ENCODE measurements around the gene CBLC. TPM values are rescaled to one million over a fixed set of nuclear protein-coding genes. Genes with fewer than 3 reads are reported as not detected.

CBLC gene
- total RNA-seq, 2 donors from 2014 or later, result 0.42 TPM; not detected in 1

DNA sequence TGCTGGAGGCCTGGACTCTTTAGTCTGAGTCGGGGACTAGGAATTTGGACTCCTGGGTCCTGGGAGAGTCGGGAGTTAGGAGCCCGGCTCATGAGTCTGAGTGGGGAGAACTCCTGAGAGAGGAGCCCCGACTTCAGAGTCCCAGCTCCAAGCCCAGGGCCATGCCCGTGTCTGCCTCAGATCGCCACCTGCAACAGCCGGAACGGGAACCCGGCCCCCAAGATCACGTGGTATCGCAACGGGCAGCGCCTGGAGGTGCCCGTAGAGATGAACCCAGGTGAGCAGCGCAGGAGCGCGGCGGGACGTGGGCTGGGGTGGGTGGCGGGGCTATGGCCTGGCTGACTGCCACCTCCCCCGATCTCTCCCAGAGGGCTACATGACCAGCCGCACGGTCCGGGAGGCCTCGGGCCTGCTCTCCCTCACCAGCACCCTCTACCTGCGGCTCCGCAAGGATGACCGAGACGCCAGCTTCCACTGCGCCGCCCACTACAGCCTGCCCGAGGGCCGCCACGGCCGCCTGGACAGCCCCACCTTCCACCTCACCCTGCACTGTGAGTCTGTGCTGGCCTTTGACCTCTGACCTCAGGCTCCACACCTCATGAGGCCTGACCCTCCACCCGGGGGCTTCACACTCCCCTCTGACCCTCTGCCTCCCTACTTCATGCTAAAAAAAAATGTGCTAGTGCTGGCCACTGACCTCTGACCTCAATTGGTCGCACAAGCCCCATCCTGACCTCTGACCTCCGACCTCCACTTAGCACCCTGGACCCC is 35.6 kb downstream of the CBLC start:
- Histone ChIP-seq H3K27me3 (replicated peaks; ENCODE audit: insufficient read depth) (no peaks in the 10 kb centered on the region), H3K36me3 (peaks cover 31% of the 10 kb centered on the region), H3K27ac (peak overlapping the region in 1 of 2 donors; percentile 38), H3K4me3 (no peak overlapping the region), H3K4me1 (ENCODE audit: control insufficient read depth in 1 of 2, low read depth in 2 of 2) (peaks cover 10 to 41% of the 10 kb centered on the region in 2 donors), H3K9me3 (no peaks in the 10 kb centered on the region)
- ATAC-seq (ENCODE audit: insufficient number of reproducible peaks, low FRiP score, low read depth) (no peak), DNase-seq (ENCODE audit: low spot score) (no peak)
- TF ChIP-seq, protein P1, sequence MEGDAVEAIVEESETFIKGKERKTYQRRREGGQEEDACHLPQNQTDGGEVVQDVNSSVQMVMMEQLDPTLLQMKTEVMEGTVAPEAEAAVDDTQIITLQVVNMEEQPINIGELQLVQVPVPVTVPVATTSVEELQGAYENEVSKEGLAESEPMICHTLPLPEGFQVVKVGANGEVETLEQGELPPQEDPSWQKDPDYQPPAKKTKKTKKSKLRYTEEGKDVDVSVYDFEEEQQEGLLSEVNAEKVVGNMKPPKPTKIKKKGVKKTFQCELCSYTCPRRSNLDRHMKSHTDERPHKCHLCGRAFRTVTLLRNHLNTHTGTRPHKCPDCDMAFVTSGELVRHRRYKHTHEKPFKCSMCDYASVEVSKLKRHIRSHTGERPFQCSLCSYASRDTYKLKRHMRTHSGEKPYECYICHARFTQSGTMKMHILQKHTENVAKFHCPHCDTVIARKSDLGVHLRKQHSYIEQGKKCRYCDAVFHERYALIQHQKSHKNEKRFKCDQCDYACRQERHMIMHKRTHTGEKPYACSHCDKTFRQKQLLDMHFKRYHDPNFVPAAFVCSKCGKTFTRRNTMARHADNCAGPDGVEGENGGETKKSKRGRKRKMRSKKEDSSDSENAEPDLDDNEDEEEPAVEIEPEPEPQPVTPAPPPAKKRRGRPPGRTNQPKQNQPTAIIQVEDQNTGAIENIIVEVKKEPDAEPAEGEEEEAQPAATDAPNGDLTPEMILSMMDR (IDR thresholded peaks at IDR 0.05), result no peak

DNA sequence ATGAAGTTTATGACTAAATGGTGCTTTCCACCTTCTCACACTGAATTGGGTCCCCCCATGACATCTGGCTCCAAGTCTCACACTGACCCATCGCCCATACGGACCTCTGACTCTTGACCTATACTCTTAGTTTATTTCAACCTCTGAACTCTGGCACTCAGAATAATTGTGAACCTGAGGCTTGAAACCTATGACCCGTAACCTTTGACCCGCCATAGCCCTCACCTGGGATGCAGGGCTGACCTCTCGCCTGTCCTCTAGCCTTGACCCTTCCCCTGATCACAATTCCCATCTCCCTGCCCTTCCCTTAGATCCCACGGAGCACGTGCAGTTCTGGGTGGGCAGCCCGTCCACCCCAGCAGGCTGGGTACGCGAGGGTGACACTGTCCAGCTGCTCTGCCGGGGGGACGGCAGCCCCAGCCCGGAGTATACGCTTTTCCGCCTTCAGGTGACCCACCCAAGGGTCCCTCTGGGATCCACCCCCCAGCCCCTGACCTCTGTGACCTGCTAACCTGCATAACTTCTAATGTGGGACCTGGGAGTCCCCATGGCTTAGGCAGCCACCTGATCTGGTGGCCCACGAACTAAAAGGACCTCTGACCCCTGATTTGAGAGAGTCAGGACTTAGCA is 36.3 kb downstream of the CBLC start:
- DNase-seq (ENCODE audit: low spot score) (no peak), ATAC-seq (ENCODE audit: insufficient number of reproducible peaks, low FRiP score, low read depth) (no peak)
- Histone ChIP-seq H3K9me3 (no peaks in the 10 kb centered on the region), H3K27ac (no peak overlapping the region), H3K4me3 (no peak overlapping the region), H3K27me3 (replicated peaks; ENCODE audit: insufficient read depth) (no peaks in the 10 kb centered on the region), H3K36me3 (peaks cover 31% of the 10 kb centered on the region), H3K4me1 (ENCODE audit: control insufficient read depth in 1 of 2, low read depth in 2 of 2) (peaks cover 5 to 37% of the 10 kb centered on the region in 2 donors)
- TF ChIP-seq, protein P1 (IDR thresholded peaks at IDR 0.05), result no peak

DNA sequence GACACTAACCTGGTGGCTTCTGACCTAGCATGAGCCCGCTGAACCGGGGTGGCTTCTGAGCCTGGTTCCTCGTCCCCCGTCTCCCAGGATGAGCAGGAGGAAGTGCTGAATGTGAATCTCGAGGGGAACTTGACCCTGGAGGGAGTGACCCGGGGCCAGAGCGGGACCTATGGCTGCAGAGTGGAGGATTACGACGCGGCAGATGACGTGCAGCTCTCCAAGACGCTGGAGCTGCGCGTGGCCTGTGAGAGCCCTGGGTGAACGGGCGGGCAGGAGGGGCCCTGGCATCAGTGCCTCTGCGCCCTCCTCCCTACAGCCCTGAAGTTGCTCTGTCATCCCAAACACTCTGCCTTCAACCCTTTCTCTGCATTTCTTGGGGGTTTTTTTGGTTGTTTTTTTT is 36.8 kb downstream of the CBLC start:
- Histone ChIP-seq H3K4me1 (ENCODE audit: control insufficient read depth in 1 of 2, low read depth in 2 of 2) (peaks cover 3 to 31% of the 10 kb centered on the region in 2 donors), H3K36me3 (peaks cover 31% of the 10 kb centered on the region), H3K9me3 (no peaks in the 10 kb centered on the region), H3K27ac (no peak overlapping the region), H3K27me3 (replicated peaks; ENCODE audit: insufficient read depth) (no peaks in the 10 kb centered on the region), H3K4me3 (no peak overlapping the region)
- DNase-seq (ENCODE audit: low spot score) (no peak), ATAC-seq (ENCODE audit: insufficient number of reproducible peaks, low FRiP score, low read depth) (no peak)
- TF ChIP-seq, protein P1 (IDR thresholded peaks at IDR 0.05), result no peak

DNA sequence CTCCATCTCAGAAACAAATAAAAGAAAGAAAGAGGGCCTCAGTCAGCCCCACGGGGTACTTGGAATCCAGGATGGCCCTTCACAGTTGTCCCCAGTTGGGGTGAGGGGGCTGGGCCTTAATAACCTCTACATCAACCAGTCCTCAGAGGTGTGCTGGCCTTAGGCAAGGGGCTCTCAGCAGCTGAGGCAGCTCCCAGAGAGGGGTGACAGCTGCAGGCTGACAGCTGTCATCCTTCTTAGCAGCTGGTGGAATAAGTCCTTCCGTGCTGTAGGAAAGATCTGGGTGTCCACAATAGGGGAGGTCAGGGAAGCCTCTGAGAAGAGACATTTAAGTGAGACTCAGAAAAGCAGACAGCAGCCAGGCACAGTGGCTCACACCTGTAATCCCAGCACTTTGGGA is 38.6 kb downstream of the CBLC start:
- no peak for DNase-seq (ENCODE audit: low spot score)
- Histone ChIP-seq H3K36me3 (peaks cover 31% of the 10 kb centered on the region), H3K27me3 (replicated peaks; ENCODE audit: insufficient read depth) (no peaks in the 10 kb centered on the region), H3K9me3 (no peaks in the 10 kb centered on the region), H3K27ac (no peak overlapping the region), H3K4me1 (ENCODE audit: control insufficient read depth in 1 of 2, low read depth in 2 of 2) (peaks cover 5 to 26% of the 10 kb centered on the region in 2 donors), H3K4me3 (no peak overlapping the region)
- TF ChIP-seq, protein P1 (IDR thresholded peaks at IDR 0.05), result no peak
- ATAC-seq (ENCODE audit: insufficient number of reproducible peaks, low FRiP score, low read depth), result no peak

DNA sequence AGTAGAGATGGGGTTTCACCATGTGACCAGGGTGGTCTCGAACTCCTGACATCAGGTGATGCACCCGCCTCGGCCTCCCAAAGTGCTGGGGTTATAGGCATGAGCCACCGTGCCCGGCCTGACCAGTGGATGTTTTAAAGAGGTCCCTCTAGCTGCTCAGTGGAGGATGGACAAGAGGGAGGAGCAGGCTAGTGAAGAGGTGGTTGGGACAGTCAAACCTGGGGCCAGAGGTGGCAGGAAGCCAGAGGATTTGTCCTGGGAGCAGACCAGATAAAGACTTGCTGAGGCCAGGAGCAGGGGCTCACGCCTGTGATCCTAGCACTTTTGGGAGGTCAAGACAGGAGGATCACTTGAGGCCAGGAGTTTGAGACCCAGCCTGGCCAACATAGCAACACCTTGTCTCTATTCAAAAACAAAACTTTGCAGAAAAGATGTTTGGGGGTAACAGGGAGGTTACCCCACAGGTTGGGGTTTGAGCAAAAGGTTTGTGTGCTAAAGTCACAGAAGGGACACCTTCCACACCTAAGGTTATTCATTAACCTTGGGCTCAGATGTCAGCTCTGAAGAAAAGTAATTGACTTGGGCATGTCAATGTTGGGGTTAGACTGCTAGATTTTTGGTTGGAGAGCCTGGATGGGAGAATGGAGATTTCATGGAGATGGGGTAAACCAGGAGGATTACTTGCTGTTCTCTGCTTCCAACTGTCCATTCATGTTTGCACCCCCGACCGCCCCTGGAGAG is 40.2 kb downstream of the CBLC start:
- TF ChIP-seq, protein P1 (IDR thresholded peaks at IDR 0.05), result no peak
- DNase-seq (ENCODE audit: low spot score) (no peak), ATAC-seq (ENCODE audit: insufficient number of reproducible peaks, low FRiP score, low read depth) (no peak)
- Histone ChIP-seq H3K36me3 (peaks cover 29% of the 10 kb centered on the region), H3K27me3 (replicated peaks; ENCODE audit: insufficient read depth) (no peaks in the 10 kb centered on the region), H3K4me1 (ENCODE audit: control insufficient read depth in 1 of 2, low read depth in 2 of 2) (peaks cover 14 to 25% of the 10 kb centered on the region in 2 donors), H3K9me3 (no peaks in the 10 kb centered on the region), H3K4me3 (no peak overlapping the region), H3K27ac (no peak overlapping the region)
